HCT116 (cell line): ENCODE data around the gene AGK.

ENCODE experiments used
- CTCF ChIP-seq, 3 experiments: fragments of 200-600 bp in 1 of 3; sonication (generic) in 1 of 3; IDR thresholded peaks in 2 of 3; conservative IDR thresholded peaks in 1 of 3; 2 replicates each; pipeline ENCODE4 v1.5.1; 2012 to 2017; ENCODE audit warnings: low read depth in 2 of 3, low read length in 2 of 3, antibody characterized with exemption in 1 of 3, borderline replicate concordance in 1 of 3, control low read depth in 1 of 3, mild to moderate bottlenecking in 1 of 3, mixed read lengths in 1 of 3, mixed run types in 1 of 3, moderate library complexity in 1 of 3; ENCODE audit not compliant: insufficient read depth in 1 of 3
- EGR1 ChIP-seq: IDR thresholded peaks from 2 replicates; pipeline ENCODE4 v1.6.1; 2012; ENCODE audit warnings: low read depth
- ELF1 ChIP-seq: IDR thresholded peaks from 2 replicates; pipeline ENCODE4 v1.6.1; 2012; ENCODE audit warnings: low read depth, borderline replicate concordance
- EZH2 ChIP-seq: fragments of 200-600 bp; sonication (generic); IDR thresholded peaks from 2 replicates; pipeline ENCODE4 v1.6.1; 2017; ENCODE audit warnings: antibody characterized with exemption, mixed run types
- MAX ChIP-seq: IDR thresholded peaks from 2 replicates; pipeline ENCODE4 v1.6.1; 2012
- POLR2A ChIP-seq: IDR thresholded peaks from 2 replicates; pipeline ENCODE4 v1.7.0; 2011; ENCODE audit warnings: borderline replicate concordance; ENCODE audit not compliant: insufficient read depth, insufficient read length; ENCODE audit errors: extremely low read depth
- RAD21 ChIP-seq: IDR thresholded peaks from 2 replicates; pipeline ENCODE4 v1.6.1; 2012; ENCODE audit warnings: low read depth, mild to moderate bottlenecking
- REST ChIP-seq: IDR thresholded peaks from 2 replicates; pipeline ENCODE4 v1.6.1; 2012; ENCODE audit warnings: low read depth
- SRF ChIP-seq: IDR thresholded peaks from 2 replicates; pipeline ENCODE4 v1.6.1; 2012; ENCODE audit warnings: low read depth

- TF ChIP-seq POLR2A (peak; percentile 86), EZH2 (no peak), CTCF (IDR thresholded peaks at IDR 0.05 in 2 of 3, conservative IDR thresholded peaks at IDR 0.05 in 1 of 3; ENCODE audit: borderline replicate concordance in 1 of 3, insufficient read depth in 1 of 3, low read depth in 2 of 3, low read length in 2 of 3) (no peak), MAX (peak; percentile 74), EGR1 (no peak), REST (no peak), RAD21 (no peak), ELF1 (no peak), SRF (peak; percentile 55; the same call in 1 of the 2 replicates)
Observed at GRCh38 chr7:141551094-141551781, at the start of gene AGK.
